Astrocyte (in vitro differentiated cells and primary cell): ENCODE measurements around the gene L1CAM. TPM values are rescaled to one million over a fixed set of nuclear protein-coding genes. Genes with fewer than 3 reads are reported as not detected.

Experiments
- DNase-seq: peaks from one replicate; pipeline ENCODE4 v3.0.0-alpha.2; 2010; ENCODE audit warnings: low read depth
- FAIRE-seq: peaks from 2 replicates; lab custom pipeline; 2011; peaks lifted over from hg19 to GRCh38; lab: Jason Lieb, UNC
- H2AFZ ChIP-seq: 2 replicates; pipeline ENCODE4 v1.6.0; 2012; ENCODE audit warnings: low read depth, low read length, inconsistent platforms
- H3K27ac ChIP-seq: 2 replicates; pipeline ENCODE4 v1.5.1; 2011; ENCODE audit warnings: low read depth, low read length, inconsistent platforms
- H3K27me3 ChIP-seq: 2 replicates; pipeline ENCODE4 v1.6.0; 2011; ENCODE audit warnings: low read length, inconsistent platforms; ENCODE audit not compliant: insufficient read depth
- H3K36me3 ChIP-seq: 2 replicates; pipeline ENCODE4 v1.5.1; 2011; ENCODE audit warnings: low read length, inconsistent platforms; ENCODE audit not compliant: insufficient read depth
- H3K4me1 ChIP-seq: 2 replicates; pipeline ENCODE4 v1.5.1; 2011; ENCODE audit warnings: low read length, inconsistent platforms; ENCODE audit not compliant: insufficient read depth
- H3K4me2 ChIP-seq: 2 replicates; pipeline ENCODE4 v1.6.0; 2012; ENCODE audit warnings: low read length, inconsistent platforms
- H3K4me3 ChIP-seq: 2 replicates; pipeline ENCODE4 v1.5.1; 2011; ENCODE audit warnings: low read depth, mild to moderate bottlenecking, low read length, inconsistent platforms; ENCODE audit not compliant: insufficient read depth
- H3K79me2 ChIP-seq: 2 replicates; pipeline ENCODE4 v1.6.0; 2012; ENCODE audit warnings: mild to moderate bottlenecking, low read length, inconsistent platforms; ENCODE audit not compliant: insufficient read depth
- H3K9ac ChIP-seq: 2 replicates; pipeline ENCODE4 v1.6.0; 2012; ENCODE audit warnings: mild to moderate bottlenecking, low read length, inconsistent platforms
- H3K9me3 ChIP-seq: 2 replicates; pipeline ENCODE4 v1.5.1; 2012; ENCODE audit warnings: low read depth, mild to moderate bottlenecking, low read length, inconsistent platforms; ENCODE audit not compliant: insufficient read depth
- H4K20me1 ChIP-seq: 2 replicates; pipeline ENCODE4 v1.6.0; 2012; ENCODE audit warnings: low read length, inconsistent platforms; ENCODE audit not compliant: insufficient read depth
- H3K27ac Mint-ChIP-seq: one replicate; pipeline ENCODE4 v1.8.0; 2021; ENCODE audit warnings: mild to moderate bottlenecking, mixed read lengths; ENCODE audit not compliant: unreplicated experiment
- H3K27me3 Mint-ChIP-seq: one replicate; pipeline ENCODE4 v1.8.0; 2021; ENCODE audit warnings: low read depth, mixed read lengths; ENCODE audit not compliant: unreplicated experiment
- H3K36me3 Mint-ChIP-seq: one replicate; pipeline ENCODE4 v1.8.0; 2021; ENCODE audit warnings: low read depth, mixed read lengths; ENCODE audit not compliant: unreplicated experiment
- H3K4me1 Mint-ChIP-seq: one replicate; pipeline ENCODE4 v1.8.0; 2021; ENCODE audit warnings: low read depth, mixed read lengths; ENCODE audit not compliant: unreplicated experiment
- H3K4me3 Mint-ChIP-seq: one replicate; pipeline ENCODE4 v1.8.0; 2021; ENCODE audit warnings: mild to moderate bottlenecking, moderate library complexity, mixed read lengths; ENCODE audit not compliant: unreplicated experiment
- H3K9me3 Mint-ChIP-seq: one replicate; pipeline ENCODE4 v1.8.0; 2021; ENCODE audit warnings: mild to moderate bottlenecking, mixed read lengths; ENCODE audit not compliant: unreplicated experiment
- CTCF ChIP-seq: IDR thresholded peaks from 2 replicates; pipeline ENCODE4 v1.5.1; 2011; ENCODE audit warnings: low read depth, mild to moderate bottlenecking, inconsistent platforms, low read length, moderate library complexity; ENCODE audit not compliant: insufficient read depth
- EZH2 ChIP-seq: IDR thresholded peaks from 2 replicates; pipeline ENCODE4 v1.6.1; 2012; ENCODE audit warnings: mild to moderate bottlenecking, low read length, inconsistent platforms; ENCODE audit not compliant: insufficient read depth
- total RNA-seq: library from RNA; stranded (reverse); gene quantifications from 2 replicates; pipeline ENCODE4 v1.2.1, GENCODE V29; 2021

Gene L1CAM
- total RNA-seq, 1 donor from 2014 or later, result 347 TPM

GRCh38 chrX:153827903-153828302, 58.1 kb downstream of the L1CAM start:
- Histone ChIP-seq H3K27ac (no peak overlapping the region), H3K79me2 (no peaks in the 10 kb centered on the region), H3K27me3 (peaks cover 3% of the 10 kb centered on the region), H3K36me3 (no peaks in the 10 kb centered on the region), H3K4me3 (no peak overlapping the region), H4K20me1 (no peaks in the 10 kb centered on the region), H3K4me1 (peaks cover 5% of the 10 kb centered on the region), H3K9me3 (no peaks in the 10 kb centered on the region), H3K9ac (no peak overlapping the region), H2AFZ (no peak overlapping the region), H3K4me2 (no peak overlapping the region)
- DNase-seq (no peak), FAIRE-seq (no peak)
- no peaks in the 10 kb centered on the region for H3K36me3 Mint-ChIP-seq
- peaks cover 18% of the 10 kb centered on the region for H3K27me3 Mint-ChIP-seq
- H3K9me3 Mint-ChIP-seq, result no peaks in the 10 kb centered on the region
- peaks cover 6% of the 10 kb centered on the region for H3K4me1 Mint-ChIP-seq
- peak overlapping the region; percentile 70 for H3K4me3 Mint-ChIP-seq
- TF ChIP-seq CTCF, result no peak
- TF ChIP-seq EZH2, result no peak
- H3K27ac Mint-ChIP-seq, result no peak overlapping the region

- no peak for FAIRE-seq
- no peaks in the 10 kb centered on the region for H3K9me3 ChIP-seq
- no peaks in the 10 kb centered on the region for H3K9me3 Mint-ChIP-seq
- H3K4me3 Mint-ChIP-seq, result no peak overlapping the region
- H4K20me1 ChIP-seq, result no peaks in the 10 kb centered on the region
- no peaks in the 10 kb centered on the region for H3K36me3 Mint-ChIP-seq
- peaks cover 11% of the 10 kb centered on the region for H3K27me3 Mint-ChIP-seq
- H3K27me3 ChIP-seq, result peaks cover 3% of the 10 kb centered on the region
- H3K4me2 ChIP-seq, result no peak overlapping the region
- no peak overlapping the region for H3K4me3 ChIP-seq
- TF ChIP-seq CTCF (no peak), EZH2 (no peak)
- H3K36me3 ChIP-seq, result no peaks in the 10 kb centered on the region
- no peak overlapping the region for H3K27ac ChIP-seq
- no peak overlapping the region for H2AFZ ChIP-seq
- no peaks in the 10 kb centered on the region for H3K79me2 ChIP-seq
- no peak overlapping the region for H3K27ac Mint-ChIP-seq
- H3K9ac ChIP-seq, result no peak overlapping the region
- H3K4me1 ChIP-seq, result peaks cover 5% of the 10 kb centered on the region
- H3K4me1 Mint-ChIP-seq, result peaks cover 6% of the 10 kb centered on the region
- DNase-seq, result no peak
Observed at GRCh38 chrX:153827016-153827415, 59.0 kb downstream of the L1CAM start.

- H3K9me3 Mint-ChIP-seq, result no peaks in the 10 kb centered on the region
- H4K20me1 ChIP-seq, result no peaks in the 10 kb centered on the region
- H3K36me3 ChIP-seq, result no peaks in the 10 kb centered on the region
- no peaks in the 10 kb centered on the region for H3K27me3 ChIP-seq
- H3K4me3 ChIP-seq, result no peak overlapping the region
- no peak for TF ChIP-seq EZH2
- TF ChIP-seq CTCF, result no peak
- no peak overlapping the region for H2AFZ ChIP-seq
- H3K36me3 Mint-ChIP-seq, result no peaks in the 10 kb centered on the region
- H3K27ac ChIP-seq, result no peak overlapping the region
- H3K4me3 Mint-ChIP-seq, result no peak overlapping the region
- H3K27me3 Mint-ChIP-seq, result peaks cover 5% of the 10 kb centered on the region
- no peak overlapping the region for H3K4me2 ChIP-seq
- H3K79me2 ChIP-seq, result no peaks in the 10 kb centered on the region
- H3K4me1 ChIP-seq, result peaks cover 5% of the 10 kb centered on the region
- peaks cover 6% of the 10 kb centered on the region for H3K4me1 Mint-ChIP-seq
- H3K27ac Mint-ChIP-seq, result no peak overlapping the region
- FAIRE-seq (no peak), DNase-seq (no peak)
- H3K9me3 ChIP-seq, result no peaks in the 10 kb centered on the region
- no peak overlapping the region for H3K9ac ChIP-seq
Observed at GRCh38 chrX:153825042-153825441, 60.9 kb downstream of the L1CAM start.
